ENCODE data around the gene AGPAT2.

The AGPAT2 gene

GRCh38 chr9:136729926-136730325, 42.7 kb upstream of the AGPAT2 start:
- no peak for DNase-seq (ENCODE audit: low spot score)
- H3K27ac ChIP-seq, result peak overlapping the region; percentile 93
- ChIA-PET CTCF (interaction anchor here (0.7 to 4.8 kb wide), 8 partner anchors 10 to 242 kb away, joined by 3 to 29 read pairs (median 4); no protein-coding TSS in a partner anchor), POLR2A (ENCODE audit: low non-redundant PET) (no interaction called here)
- TF ChIP-seq CTCF (conservative IDR thresholded peaks at IDR 0.05; ENCODE audit: low read depth), result no peak

- H3K27ac ChIP-seq, result peak overlapping the region; percentile 93
- POLR2A ChIA-PET (ENCODE audit: low non-redundant PET), result interaction anchor here (1.0 kb wide), 1 partner anchor 41 kb away, joined by 3 read pairs; no protein-coding TSS in a partner anchor
Measured at GRCh38 chr9:136729144-136729543, 41.9 kb upstream of the AGPAT2 start.

GRCh38 chr9:136728548-136729123, 41.4 kb upstream of the AGPAT2 start:
- POLR2A ChIA-PET (ENCODE audit: low non-redundant PET), result interaction anchor here (0.6 to 1.0 kb wide), 6 partner anchors 13 to 63 kb away, joined by 3 to 4 read pairs (median 3); no protein-coding TSS in a partner anchor
- DNase-seq (ENCODE audit: low spot score), result no peak
- peak overlapping the region; percentile 93 for H3K27ac ChIP-seq
- TF ChIP-seq CTCF (conservative IDR thresholded peaks at IDR 0.05; ENCODE audit: low read depth), result no peak
- CTCF ChIA-PET, result interaction anchor here (0.7 to 4.8 kb wide), 8 partner anchors 31 to 290 kb away, joined by 3 to 29 read pairs (median 4); no protein-coding TSS in a partner anchor

More at GRCh38 chr9:136729144-136729543, 41.9 kb upstream of the AGPAT2 start:
- no peak for DNase-seq (ENCODE audit: low spot score)
- TF ChIP-seq CTCF (conservative IDR thresholded peaks at IDR 0.05; ENCODE audit: low read depth), result no peak
- CTCF ChIA-PET, result interaction anchor here (0.6 to 4.8 kb wide), 8 partner anchors 31 to 329 kb away, joined by 3 to 29 read pairs (median 4); partner anchors contain the start of gene SNAPC4

- ChIA-PET CTCF (interaction anchor here (0.7 to 4.8 kb wide), 8 partner anchors 11 to 215 kb away, joined by 3 to 29 read pairs (median 3); no protein-coding TSS in a partner anchor), POLR2A (ENCODE audit: low non-redundant PET) (interaction anchor here (0.5 to 1.3 kb wide), 8 partner anchors 14 to 63 kb away, joined by 3 to 8 read pairs (median 3); no protein-coding TSS in a partner anchor)
- peak; percentile 99 for TF ChIP-seq CTCF (conservative IDR thresholded peaks at IDR 0.05; ENCODE audit: low read depth)
- DNase-seq (ENCODE audit: low spot score), result peak; percentile 95
- H3K27ac ChIP-seq, result peak overlapping the region; percentile 93
Measured at GRCh38 chr9:136728080-136728547, 40.9 kb upstream of the AGPAT2 start.

GRCh38 chr9:136726631-136727191, 39.5 kb upstream of the AGPAT2 start:
- peak; percentile 83 for TF ChIP-seq CTCF (conservative IDR thresholded peaks at IDR 0.05; ENCODE audit: low read depth)
- no peak for DNase-seq (ENCODE audit: low spot score)
- ChIA-PET POLR2A (ENCODE audit: low non-redundant PET) (interaction anchor here (0.6 to 1.3 kb wide), 4 partner anchors 13 to 340 kb away, joined by 6 to 8 read pairs (median 8); no protein-coding TSS in a partner anchor), CTCF (interaction anchor here (0.6 to 4.8 kb wide), 11 partner anchors 13 to 442 kb away, joined by 3 to 29 read pairs (median 3); no protein-coding TSS in a partner anchor)
- peak overlapping the region; percentile 93 for H3K27ac ChIP-seq

- H3K27ac ChIP-seq, result peak overlapping the region; percentile 93
- CTCF ChIA-PET, result interaction anchor here (0.6 to 4.8 kb wide), 5 partner anchors 32 to 106 kb away, joined by 3 to 29 read pairs (median 7); no protein-coding TSS in a partner anchor
Measured at GRCh38 chr9:136726118-136726517, 38.9 kb upstream of the AGPAT2 start.

More at GRCh38 chr9:136726118-136726517, 38.9 kb upstream of the AGPAT2 start:
- no peak for TF ChIP-seq CTCF (conservative IDR thresholded peaks at IDR 0.05; ENCODE audit: low read depth)
- POLR2A ChIA-PET (ENCODE audit: low non-redundant PET), result no interaction called here
- DNase-seq (ENCODE audit: low spot score), result no peak

All from RWPE1 (cell line).